ENCODE results near the gene CAMK1D. TPM values are rescaled to one million over a fixed set of nuclear protein-coding genes. Genes with fewer than 3 reads are reported as not detected.

Gene CAMK1D
- total and polyA plus RNA-seq, 2 of the 8 experiments (the other 6 are each of a cell fraction or from before 2014, with no cell fraction given), result 3.5 to 10.6 TPM

DNA sequence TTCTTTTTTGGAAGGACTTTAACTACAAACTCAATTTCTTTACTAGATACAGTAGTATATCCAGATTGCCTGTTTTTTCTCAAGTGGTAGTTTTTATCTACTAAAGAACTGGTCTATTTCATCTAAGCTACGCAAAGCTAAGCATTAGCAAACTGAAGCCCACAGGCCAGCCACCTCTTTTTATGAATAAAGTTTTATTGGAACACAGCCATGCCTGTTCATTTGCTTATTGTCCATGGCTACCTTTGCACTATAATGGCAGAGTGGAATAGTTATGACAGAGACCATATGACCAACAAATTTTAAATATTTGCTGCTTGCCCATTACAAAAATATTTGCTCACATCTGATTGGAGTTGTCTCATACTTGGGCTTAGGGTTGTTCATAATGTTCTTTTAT is 168.7 kb downstream of the CAMK1D start (continued):
- TF ChIP-seq PHF8 (conservative IDR thresholded peaks at IDR 0.05; ENCODE audit: low read depth, low read length) (no peak), TEAD4 (IDR thresholded peaks at IDR 0.05; ENCODE audit: low read depth, low read length) (no peak)

Measured in H1 (cell line).